GM18867 (cell line): ENCODE measurements around the gene RANBP1.

Experiments used
- ATAC-seq: cut with Tn5 transposase; IDR thresholded peaks from one replicate; pipeline ENCODE4 v1.9.1; 2021; ENCODE audit warnings: mild to moderate bottlenecking, moderate library complexity; ENCODE audit not compliant: unreplicated experiment

RANBP1 gene

DNA sequence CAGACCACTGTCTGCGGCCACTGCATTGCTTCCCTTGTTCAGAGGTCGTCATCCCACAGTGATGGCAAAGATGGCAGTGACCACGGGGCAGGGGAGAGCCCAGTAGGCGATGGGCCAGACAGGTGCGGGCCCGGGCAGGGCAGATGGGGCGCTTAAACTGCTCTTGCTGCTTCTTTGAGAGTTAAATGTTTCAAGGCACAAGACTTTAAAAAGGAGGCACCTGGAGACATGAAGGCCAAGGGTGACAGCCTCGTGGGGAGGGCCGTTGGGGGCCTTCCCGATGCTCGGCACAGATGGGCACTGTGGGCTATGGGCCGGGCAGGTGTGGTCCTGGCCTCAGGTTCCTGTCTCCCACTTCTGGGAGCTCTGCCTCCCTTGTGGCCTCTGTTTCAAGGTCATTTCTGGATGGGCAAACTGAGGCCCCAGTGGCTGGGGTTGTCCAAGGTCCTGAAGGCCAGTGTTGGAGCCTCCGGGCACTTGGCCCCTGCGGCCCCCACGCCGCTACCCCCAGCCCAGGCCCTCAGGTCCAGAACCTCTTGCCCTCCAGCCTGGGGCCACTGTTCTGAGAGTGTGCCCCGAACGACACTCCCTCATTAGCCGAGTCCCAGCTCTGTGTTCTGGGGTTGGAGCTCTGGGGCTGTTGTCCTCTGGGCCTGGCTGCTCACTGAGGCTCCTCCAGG is 51.9 kb downstream of the RANBP1 start:
- no peak for ATAC-seq

- ATAC-seq, result no peak
Measured at GRCh38 chr22:20169253-20169822, 53.4 kb downstream of the RANBP1 start.

- ATAC-seq, result no peak
Measured at GRCh38 chr22:20170170-20170569, 54.3 kb downstream of the RANBP1 start.

GRCh38 chr22:20171288-20172140 is 55.6 kb downstream of the RANBP1 start:
- no peak for ATAC-seq

- ATAC-seq, result no peak
Measured at GRCh38 chr22:20172141-20172613, 56.3 kb downstream of the RANBP1 start.

DNA sequence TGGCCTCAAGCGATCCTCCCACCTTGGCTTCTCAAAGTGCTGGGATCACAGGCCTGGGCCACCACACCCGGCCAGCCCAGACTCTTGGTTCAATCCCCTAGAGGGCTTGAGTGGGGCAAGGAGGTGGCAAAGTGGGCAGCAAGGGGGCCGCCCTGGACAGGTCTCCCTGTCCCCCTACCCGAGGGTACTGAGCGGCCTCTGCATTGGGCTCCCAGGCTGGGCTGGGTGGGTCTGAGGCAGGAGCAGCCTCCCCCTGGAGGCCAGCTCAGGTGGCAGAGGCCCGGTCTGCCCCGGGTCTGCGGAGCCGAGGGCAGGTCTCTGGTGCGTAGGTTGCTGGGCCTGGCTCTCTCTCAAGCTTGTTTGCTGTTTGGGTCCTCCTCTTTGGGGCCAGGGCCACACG is 57.3 kb downstream of the RANBP1 start:
- no peak for ATAC-seq

- ATAC-seq, result no peak
Measured at GRCh38 chr22:20173772-20174171, 57.9 kb downstream of the RANBP1 start.

GRCh38 chr22:20174785-20175596 is 59.1 kb downstream of the RANBP1 start:
- no peak for ATAC-seq

DNA sequence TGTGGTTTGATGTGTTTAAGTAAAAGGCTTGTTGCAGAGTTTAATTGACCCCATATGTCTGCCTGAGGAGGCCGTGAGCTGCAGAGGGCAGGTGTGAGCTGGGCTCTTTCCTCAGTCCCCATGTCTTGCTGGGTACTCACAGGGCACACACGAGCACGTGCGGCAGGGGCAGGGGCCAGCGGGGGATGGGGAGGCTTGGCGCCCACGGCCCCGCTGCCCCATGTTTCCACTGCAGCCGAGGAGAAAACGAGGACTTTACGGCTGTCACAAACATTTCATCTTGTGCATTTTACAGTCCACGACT is 59.6 kb downstream of the RANBP1 start:
- ATAC-seq, result no peak

DNA sequence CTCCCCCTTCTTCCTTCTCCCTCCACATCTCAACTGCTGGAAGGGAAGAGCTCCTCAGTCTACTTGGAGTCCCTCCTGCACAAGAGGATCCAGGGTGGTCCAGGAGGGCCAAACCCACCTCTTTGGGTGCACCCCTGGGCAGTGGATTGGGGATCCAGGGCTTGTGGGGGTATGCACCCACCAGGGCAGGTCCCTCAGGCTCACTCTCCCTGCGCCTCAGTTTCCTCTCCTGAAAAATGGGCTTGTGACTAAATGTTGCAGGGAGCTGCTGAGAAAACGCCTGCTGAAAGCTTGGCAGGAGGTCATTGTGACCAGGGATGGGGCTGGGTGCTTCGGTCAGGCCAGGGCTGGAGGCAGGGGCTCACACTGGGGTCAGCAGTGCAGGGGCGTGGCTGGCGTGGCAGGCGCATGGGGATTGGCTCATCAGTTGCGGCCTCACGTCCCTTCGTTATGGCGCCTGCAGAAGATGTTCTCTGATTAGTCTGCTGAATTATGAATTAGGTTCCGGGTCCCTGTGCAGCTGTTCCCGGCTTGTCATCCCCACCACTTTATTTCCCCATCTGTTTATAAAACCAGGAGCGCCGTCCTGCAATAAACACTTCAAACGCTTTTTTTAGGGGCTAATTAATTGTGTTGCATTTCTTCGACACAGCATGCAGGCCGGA is 60.6 kb downstream of the RANBP1 start:
- no peak for ATAC-seq
